Measurements from ENCODE around the gene SLC27A4.
"Not testable (repeated sequence)": the region's sequence is repeated elsewhere in the genome, so short reads cannot be mapped to it uniquely, and the experiment has no call there.

SLC27A4 gene

DNA sequence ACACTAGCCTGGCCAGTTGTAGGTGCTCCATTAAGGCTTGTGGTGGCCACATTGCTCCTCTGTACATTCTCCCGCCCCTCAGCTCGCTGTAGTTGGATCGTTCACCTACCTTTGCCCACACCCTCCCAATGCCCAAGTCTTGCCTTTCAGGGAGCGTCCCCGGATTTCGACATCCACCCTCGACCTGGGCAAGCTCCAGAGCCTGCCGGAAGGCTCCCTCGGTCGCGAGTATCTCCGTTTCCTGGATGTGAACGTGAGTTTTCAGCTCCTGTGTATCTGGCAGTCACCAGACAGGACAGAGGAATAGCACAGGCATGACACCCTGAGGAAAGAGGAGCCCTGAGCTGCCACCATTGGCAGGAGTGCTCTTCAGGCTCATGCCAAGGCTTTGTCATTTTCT is 14.7 kb upstream of the SLC27A4 start:
- DNase-seq = no peak

DNA sequence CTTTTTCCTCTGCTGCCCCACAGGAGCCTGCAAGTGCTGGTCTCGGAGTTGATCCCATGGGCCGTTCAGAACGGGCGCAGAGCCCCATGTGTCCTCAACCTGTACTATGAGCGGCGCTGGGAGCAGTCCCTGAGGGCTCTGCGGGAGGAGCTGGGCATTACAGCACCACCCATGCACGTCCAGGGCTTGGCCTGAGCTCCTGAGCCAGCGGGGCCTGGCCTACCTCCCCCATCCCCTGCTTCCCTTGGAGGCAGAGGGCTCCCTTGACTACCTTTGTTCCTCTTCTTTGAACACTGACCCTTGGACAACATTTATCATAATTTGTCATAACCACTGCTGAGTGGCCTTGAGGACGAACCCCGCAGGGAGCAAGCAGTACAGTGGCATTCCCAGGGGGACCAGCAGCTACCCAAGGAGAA is 6.9 kb upstream of the SLC27A4 start:
- no peak for DNase-seq

DNA sequence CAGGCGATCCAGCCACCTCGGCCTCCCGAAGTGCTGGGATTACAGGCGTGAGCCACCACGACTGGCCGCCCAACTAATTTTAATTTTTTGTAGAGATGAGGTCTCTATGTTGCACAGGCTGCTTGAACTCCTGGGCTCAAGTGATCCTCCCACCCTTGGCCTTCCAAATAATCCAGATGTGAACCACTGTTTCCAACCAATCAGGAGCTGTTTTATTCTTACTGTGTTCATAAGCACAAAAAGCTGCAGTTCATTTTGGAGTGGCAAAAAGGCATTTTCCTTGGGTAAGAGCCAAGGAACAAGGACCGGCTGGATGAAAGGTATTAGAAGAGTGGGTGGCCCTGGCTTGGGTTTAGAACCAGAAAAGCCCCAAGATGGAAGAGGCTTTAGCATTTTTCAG is 5.2 kb upstream of the SLC27A4 start:
- DNase-seq = no peak

DNA sequence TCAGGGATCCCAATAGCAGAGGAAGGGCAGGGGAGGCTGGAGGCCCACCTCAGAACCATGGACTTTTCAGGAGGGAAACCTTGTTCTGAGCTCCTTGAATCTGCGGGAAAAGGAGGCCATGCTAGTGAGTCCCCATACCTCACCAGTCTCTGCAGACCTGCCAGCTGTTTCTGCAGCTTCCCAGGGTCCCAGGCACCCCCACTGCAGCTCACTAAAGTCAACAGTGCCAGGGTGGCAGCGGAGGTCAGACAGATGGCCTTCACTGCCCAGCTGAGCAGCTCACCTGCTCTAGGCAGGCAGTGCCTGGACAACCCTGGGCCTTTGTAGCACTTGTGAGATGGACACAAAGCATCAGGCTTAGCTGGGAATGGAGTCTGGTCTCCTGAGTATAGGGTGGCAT is 4.4 kb upstream of the SLC27A4 start:
- no peak for DNase-seq

DNA sequence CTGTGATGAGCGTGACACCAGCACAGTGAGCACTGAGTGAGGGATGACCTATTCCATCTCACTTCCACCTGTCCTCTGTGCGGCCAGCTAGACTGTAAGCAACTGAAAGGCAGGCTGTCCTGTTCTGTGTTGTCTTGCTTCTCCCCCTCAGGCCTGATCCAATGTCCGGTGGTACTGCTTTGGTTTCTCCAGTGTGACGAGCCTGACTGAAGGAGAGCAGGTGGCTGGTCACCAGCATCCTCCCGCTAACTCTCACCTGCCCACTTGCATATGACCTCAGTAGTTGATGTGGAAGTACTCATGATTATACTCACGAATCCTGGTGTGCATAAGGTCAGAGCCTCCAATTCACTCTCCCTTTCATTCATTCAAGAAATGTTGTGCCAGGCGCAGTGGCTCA is 2.4 kb upstream of the SLC27A4 start:
- DNase-seq = no peak

DNA sequence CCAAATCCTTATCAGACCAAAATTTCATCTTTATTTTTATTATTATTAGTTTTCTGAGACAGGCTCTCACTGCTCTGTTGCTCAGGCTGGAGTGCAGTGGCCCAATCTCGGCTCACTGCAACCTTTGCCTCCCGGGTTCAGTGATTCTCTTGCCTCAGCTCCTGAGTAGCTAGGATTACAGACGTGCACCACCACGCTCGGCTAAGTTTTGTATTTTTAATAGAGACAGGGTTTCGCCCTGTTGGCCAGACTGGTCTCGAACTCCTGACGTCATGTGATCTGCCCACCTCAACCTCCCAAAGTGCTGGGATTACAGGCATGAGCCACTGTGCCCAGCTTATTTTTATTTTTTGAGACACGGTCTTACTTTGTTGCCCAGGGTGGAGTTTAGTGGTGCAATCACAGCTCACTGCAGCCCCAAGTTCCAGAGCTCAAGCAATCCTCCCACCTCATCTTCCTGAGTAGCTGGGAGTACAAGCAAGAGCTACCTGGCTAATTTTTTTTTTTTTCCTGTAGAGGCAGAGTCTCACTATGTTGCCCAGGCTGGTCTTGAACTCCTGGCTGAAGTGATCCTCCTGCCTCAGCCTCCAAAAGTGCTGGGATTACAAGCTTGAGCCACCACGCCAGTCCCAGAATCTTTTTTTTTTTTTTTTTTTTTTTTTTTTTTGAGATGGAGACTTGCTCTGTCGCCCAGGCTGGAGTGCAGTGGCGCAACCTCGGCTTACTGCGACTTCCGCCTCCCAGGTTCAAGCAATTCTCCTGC is 1.3 kb upstream of the SLC27A4 start:
- not testable (repeated sequence) for DNase-seq

DNA sequence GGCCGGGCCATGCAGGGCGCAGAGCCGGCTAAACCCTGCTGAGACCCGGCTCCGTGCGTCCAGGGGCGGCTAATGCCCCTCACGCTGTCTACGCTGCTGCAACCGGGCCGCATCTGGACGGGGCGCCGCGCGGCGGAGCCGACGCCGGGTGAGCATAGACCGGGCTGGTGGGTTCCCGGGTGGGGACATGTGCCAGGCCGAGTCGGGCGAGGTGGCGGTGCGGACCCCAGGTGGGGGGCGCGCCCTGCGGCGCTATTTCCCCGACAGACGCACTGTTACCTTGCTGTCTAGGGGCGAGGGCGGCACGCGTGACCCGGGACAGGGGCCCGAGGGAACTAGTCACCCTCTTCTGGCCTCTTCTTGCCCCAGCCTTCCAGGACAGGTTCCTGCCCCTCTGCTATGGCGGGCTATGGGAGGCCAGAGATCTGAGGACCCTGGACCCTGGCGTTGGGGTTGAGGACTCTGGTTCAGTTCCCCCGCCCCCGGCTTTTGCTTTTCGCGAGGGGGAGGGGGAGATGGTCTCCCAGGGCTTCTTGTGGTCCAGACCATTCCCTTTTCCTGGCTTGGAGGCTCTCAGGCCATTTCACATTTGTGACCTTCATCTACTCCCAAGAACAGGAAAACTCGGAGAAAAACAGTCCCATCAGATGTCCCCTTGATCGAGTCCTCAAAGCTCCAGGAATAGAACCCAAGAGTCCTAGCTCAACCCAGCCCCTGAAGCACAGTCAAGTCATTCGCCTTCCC is 536 bp downstream of the SLC27A4 start:
- DNase-seq = peak in 1 of 2 experiments; percentile 27

DNA sequence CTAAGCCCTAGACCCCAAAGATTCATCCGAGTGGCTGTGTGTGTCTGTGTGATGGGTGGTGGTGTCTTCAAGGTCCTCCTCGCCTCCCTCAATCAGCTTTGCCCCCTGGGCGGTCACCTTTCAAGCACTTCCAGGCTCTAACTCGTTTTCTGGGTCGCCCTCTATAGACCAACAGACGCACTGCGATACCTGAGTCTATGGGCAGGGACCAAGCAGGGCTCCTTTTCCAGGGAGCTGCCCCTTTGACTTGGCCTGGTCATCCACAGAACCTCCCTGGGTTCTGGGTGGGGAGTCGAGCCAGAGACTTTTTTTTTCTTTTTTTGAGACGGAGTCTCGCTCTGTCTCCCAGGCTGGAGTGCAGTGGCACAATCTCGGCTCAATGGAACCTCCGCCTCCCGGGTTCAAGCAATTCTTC is 1.1 kb downstream of the SLC27A4 start:
- peak; percentile 57 to 67 for DNase-seq

DNA sequence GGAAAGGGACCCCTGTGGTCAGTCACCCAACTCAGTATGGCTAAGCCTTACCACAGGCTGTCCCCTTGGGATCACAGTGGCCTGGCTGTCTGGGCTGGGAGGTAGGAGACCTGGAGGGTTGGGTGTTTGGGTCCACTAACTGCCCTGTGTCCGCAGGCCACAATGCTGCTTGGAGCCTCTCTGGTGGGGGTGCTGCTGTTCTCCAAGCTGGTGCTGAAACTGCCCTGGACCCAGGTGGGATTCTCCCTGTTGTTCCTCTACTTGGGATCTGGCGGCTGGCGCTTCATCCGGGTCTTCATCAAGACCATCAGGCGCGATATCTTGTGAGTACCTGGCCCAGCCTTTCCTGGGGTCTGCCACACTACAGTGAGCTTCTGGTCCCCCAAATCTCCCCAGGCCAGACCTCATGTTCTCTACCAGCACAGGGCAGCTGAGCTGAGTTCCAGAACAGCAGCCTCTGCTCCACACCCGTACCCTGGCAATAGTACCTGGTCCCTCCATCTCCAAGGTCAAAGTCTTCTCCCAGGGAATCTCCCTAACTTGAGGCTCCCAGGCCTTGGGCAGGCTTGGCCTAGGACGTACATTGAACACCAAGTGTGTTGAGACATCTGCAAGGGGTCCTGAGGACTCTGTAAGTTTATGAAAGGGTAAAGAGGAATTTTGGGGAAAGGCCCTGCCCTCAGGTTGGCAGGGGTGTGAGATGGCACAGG is 2.8 kb downstream of the SLC27A4 start:
- no peak for DNase-seq

DNA sequence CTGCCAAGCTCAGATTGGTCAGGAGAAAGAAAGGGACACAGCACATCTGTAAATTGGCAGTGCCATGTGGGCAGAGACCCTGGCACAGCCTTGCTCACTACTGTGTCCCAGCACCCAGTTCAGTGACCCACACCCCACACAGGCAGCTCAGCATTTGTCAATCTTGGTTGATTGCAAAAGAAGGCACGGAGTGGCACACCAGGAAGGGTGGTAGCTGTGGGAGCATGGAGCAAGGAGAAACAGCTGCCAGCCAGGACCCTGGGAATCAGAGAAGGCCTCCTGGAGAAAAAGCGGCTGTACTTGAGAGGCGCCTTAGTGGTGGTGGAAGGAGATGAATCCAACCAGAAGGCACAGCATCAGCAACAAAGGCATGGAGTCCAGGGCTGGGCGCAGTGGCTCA is 3.5 kb downstream of the SLC27A4 start:
- DNase-seq = no peak

DNA sequence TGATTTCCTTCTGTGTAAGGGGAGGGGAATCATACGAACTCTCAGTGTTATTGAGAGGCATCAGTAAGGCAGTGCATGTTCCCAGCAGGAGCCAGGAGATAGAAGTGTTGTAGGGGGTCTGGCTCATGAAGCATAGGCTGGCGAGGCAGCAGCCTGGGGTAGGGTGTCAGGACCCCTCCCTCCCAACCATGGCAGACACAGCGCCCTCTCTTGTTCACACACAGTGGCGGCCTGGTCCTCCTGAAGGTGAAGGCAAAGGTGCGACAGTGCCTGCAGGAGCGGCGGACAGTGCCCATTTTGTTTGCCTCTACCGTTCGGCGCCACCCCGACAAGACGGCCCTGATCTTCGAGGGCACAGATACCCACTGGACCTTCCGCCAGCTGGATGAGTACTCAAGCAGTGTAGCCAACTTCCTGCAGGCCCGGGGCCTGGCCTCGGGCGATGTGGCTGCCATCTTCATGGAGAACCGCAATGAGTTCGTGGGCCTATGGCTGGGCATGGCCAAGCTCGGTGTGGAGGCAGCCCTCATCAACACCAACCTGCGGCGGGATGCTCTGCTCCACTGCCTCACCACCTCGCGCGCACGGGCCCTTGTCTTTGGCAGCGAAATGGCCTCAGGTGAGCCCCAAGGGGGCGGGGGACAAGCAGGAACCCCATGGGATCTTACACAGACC is 4.7 kb downstream of the SLC27A4 start:
- DNase-seq = no peak

DNA sequence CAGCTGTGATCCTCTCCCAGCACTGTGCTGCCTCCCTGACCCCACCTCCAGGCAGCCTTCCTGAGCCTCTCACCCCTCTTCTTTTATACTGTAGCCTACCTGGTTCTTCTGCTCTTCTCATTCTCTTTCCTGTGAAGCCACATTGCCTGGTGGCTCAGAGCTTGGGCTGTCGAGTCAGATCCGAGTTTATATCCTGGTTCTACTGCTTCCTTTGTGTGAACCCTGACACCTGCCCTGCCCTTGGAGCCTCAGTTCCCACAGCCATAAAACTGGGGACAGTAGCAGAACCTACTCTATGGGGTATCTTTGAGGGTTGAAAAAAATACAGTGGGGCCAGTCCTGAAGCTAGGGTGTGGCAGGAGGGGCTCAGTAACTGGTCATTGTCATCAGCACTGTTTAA is 8.8 kb downstream of the SLC27A4 start:
- DNase-seq = no peak

DNA sequence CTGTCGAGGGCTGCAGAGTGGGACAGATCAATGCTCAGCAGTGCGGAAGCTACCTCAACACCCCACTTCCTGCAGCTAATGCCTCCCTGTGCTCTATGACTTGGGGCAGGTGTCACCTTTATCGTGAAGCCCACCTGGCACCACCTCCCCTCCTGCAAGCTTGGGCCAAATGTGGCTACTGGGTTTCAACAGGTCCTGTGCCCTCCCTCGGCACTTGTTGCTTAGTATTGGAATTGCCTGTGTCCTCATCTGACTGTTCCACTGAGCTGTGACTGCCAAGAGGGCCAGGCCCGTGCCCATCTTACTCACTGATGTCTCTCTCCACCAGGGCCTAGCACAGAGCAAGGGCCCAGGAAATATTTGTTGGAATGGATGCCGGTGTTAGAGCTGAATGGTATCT is 9.4 kb downstream of the SLC27A4 start:
- DNase-seq = no peak

DNA sequence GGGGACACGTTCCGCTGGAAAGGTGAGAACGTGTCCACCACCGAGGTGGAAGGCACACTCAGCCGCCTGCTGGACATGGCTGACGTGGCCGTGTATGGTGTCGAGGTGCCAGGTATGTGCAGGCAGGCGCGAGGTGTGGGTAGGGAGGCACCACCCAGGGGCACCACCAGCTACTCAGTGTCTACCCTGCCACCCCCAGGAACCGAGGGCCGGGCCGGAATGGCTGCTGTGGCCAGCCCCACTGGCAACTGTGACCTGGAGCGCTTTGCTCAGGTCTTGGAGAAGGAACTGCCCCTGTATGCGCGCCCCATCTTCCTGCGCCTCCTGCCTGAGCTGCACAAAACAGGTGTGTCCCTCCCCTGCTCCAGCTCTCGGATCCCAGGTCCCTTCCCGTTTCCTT is 15.1 kb downstream of the SLC27A4 start:
- no peak for DNase-seq

DNA sequence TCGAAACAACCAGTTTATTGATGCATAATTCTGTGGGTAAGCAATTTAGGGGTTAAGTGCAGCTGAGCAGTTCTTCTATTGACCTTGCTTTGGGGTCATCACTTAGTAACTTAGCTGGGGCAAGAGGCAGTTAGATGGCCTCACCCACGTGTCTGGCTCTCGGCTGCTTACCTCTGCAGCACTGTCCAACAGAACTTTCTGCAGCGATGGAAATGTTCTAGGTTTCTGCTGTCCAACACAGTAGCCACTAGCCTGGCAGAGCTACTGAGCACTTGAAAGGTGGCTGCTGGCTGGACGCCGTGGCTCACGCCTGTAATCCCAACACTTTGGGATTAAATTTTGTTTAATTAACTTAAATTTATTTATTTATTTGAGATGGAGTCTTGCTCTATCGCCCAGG is 17.8 kb downstream of the SLC27A4 start:
- DNase-seq = no peak

DNA sequence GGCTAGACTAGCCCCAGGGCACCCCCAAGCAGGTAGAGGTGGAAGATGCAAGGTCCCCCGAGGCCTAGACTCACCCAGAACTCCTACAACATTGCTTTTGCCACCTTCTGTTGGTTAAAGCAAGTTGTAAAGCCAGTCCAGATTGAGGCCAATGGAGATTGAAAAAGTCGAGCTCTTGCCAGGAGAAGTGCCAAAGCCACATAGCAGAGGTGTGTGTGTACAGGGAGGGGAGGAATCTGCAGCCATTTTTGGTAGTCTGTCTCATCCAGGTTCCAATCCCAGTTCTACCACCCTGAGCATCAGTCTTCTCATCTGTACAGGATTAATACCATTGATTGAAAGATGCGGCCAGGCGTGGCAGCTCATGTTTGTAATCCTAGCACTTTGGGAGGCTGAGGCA is 18.5 kb downstream of the SLC27A4 start:
- no peak for DNase-seq

DNA sequence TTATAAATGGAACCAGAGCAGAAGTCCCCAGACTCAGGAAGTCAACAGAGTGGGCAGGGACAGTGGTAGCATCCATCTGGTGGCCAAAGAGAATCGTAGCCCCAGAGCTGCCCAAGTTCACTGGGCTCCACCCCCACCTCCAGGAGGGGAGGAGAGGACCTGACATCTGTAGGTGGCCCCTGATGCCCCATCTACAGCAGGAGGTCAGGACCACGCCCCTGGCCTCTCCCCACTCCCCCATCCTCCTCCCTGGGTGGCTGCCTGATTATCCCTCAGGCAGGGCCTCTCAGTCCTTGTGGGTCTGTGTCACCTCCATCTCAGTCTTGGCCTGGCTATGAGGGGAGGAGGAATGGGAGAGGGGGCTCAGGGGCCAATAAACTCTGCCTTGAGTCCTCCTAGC is 20.5 kb downstream of the SLC27A4 start:
- DNase-seq = no peak

DNA sequence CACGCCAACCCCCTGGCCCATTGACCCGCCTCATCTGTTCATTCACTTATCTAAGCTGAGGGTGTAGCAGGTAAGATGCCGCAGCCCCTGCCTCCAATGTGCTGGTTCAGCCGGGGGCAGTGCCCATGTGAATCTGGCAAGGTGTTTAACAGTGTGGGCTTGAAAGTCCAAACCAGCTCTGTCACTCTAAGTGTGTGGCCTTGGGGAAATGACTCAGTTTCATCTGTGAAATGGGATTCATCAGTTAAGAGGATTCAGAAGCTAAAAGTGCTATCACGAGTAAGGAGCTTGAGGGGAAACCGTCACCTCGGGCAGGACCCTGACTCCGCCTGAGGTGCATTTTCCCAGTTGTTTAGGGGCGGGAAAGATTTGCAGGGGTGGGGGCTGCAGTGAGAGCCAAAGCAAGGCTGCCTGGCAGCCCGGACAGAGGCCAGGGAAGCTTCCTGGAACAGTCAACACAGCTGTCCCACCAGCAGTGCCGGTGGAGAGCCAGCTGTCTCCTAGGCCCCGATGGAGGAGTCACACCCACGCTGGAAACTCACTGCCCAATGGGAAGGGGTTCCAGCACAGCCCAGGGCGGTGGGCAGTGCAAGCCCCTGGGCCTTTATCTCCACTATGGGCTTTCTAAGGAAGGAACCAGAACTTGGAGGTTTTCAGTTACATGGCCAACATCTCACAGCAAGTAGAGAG is 21.1 kb downstream of the SLC27A4 start:
- DNase-seq = no peak

DNA sequence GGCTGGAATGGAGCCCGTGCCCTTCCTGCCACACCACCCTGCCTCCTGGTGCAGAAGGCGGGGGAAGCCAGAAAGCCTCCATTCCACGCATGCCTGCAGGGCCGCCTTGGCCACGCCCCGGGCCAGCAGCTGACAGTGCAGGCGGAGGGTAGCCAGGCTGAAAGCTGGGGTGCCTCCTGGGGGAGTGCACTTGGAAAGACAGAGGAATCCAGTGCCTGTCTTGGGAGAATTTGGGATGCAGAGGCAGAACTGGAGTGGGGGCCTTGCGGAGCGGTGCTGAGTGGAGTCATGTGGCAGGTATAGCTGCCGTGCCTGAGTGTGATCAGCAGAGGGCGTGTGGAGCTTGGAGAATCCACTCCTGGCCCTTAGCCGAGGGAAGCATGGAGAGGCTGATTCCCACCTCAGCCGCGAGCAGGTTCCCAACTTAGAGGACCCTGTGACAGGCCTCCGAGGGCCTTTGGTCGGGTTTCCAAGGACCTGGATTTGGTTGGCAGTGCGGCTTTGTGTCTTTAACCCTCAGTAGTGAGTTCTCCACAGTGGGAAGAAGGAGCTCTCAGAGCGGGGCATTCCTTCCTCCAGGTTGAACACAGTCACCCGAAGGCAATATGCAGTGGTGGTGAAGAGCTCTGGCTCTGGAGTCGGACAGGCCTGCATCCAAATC is 21.8 kb downstream of the SLC27A4 start:
- DNase-seq = peak; percentile 58 to 59

DNA sequence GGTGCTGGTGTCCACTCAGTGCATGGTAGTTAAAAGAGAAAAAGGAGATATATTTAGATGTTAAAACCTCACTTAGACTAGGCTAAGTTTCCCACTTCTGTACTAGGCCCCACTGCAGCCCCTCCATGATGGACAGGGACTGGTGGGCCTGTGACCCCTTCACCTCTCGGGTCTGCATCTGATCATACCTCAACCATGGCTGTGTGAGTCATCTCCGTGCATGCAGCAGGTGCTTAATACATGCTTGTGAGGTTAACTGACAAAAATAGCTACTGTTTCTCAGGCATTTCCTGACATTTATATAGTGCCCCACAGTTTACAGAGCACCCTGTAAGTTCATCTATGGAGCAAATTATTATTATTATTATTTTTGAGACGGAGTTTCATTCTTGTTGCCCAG is 22.4 kb downstream of the SLC27A4 start:
- DNase-seq = no peak

DNA sequence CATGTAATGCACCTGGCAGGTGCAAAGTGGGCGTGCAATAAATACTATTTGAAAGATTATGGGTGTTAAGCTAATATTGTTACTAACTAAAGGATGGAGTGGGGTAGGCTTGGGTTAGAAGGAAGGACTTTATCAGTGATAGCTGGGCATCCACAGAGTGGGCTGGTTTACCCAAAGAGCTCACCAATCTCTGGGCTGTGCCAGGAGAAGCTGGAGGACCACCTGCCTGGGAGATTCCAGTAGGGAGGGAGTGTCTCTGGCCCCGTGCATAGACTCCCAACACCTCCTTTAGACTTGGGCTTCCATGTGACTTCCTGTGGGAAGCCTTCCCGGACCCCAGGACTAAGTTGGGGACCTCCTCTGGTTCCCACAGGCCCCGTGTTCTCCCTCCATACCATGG is 25.2 kb downstream of the SLC27A4 start:
- no peak for DNase-seq

DNA sequence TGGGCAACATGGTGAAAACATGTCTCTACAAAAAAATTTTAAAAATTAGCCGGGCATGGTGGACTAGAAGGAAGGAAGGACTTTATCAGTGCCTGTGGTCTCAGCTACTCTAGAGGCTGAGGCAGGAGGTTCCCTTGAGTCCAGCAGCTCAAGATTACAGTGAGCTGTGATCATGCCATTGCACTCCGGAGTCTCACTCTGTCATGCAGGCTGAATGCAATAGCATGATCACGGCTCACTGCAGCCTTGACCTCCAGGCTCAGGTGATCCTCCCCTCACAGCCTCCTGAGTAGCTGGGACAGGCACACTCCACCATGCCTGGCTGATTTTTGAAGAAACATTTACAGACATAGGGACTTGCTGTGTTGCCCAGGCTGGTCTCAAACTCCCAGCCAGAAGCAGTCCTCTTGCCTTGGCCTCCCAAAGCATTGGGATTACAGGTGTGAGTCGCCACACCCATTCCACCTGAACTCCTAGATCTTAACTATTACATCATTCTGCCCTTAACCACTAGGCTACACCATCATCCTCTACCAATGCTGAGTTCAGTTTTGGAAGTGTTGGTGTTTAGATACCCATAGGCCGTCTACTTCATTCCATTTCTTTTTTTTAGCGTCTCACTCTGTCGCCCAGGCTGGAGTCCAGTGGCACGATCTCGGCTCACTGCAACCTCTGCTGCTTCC is 28.8 kb downstream of the SLC27A4 start:
- no peak for DNase-seq

Measured in stimulated activated CD4-positive, alpha-beta T cell treated with anti-CD3 and anti-CD28 coated beads, Interleukin-4, amount 100 ng/mL, for 4 hours (primary cell).